HEK293 (cell line): ENCODE data around the gene RNF182.

Source experiments
- CTCF ChIA-PET: fragments of 350-600 bp; formaldehyde crosslinking; extraction: SDS; loops from one replicate; lab custom pipeline; 2021; ENCODE audit warnings: antibody characterized with exemption; lab: Yijun Ruan, JAX
- POLR2A ChIA-PET: fragments of 300-600 bp; formaldehyde crosslinking; extraction: SDS; loops from one replicate; lab custom pipeline; 2020; ENCODE audit warnings: antibody characterized with exemption, inconsistent platforms; lab: Yijun Ruan, JAX
- H3K27ac ChIP-seq: fragments of 200-500 bp; sonication (Bioruptor generic); 2 replicates; pipeline ENCODE4 v1.5.1; 2014; ENCODE audit warnings: low read depth, low read length, control low read depth, inconsistent platforms; ENCODE audit errors: extremely low read depth
- H3K36me3 ChIP-seq, 2 experiments: fragments of 200-500 bp in 1 of 2; sonication (Bioruptor generic) in 1 of 2; 1 replicate in 1 of 2; 2 replicates in 1 of 2; pipeline ENCODE4 v1.5.1; 2014 to 2017; ENCODE audit warnings: inconsistent platforms in 2 of 2, low read length in 2 of 2; ENCODE audit not compliant: control insufficient read depth in 2 of 2, insufficient read depth in 1 of 2
- H3K4me1 ChIP-seq: fragments of 200-500 bp; sonication (Bioruptor generic); 2 replicates; pipeline ENCODE4 v1.5.1; 2014; ENCODE audit warnings: mild to moderate bottlenecking, low read length, inconsistent platforms; ENCODE audit not compliant: control insufficient read depth, insufficient read depth
- H3K4me3 ChIP-seq: 2 replicates; pipeline ENCODE4 v1.5.1; 2011; ENCODE audit warnings: low read depth, mild to moderate bottlenecking, control low read depth, low read length, moderate library complexity
- H3K9me3 ChIP-seq: fragments of 200-500 bp; sonication (Bioruptor generic); 2 replicates; pipeline ENCODE4 v1.5.1; 2014; ENCODE audit warnings: low read depth, low read length, inconsistent platforms; ENCODE audit not compliant: control insufficient read depth, insufficient read depth
- KLF1 ChIP-seq: fragments of 450-650 bp; formaldehyde crosslinking; IDR thresholded peaks from 2 replicates; pipeline ENCODE4 v1.5.1; 2016; ENCODE audit warnings: missing biosample characterization, missing genetic modification characterization
- KLF7 ChIP-seq: fragments of 450-650 bp; formaldehyde crosslinking; IDR thresholded peaks from 2 replicates; pipeline ENCODE4 v1.5.1; 2016; ENCODE audit warnings: missing biosample characterization, missing genetic modification characterization, borderline replicate concordance
- SCRT2 ChIP-seq: fragments of 450-650 bp; formaldehyde crosslinking; IDR thresholded peaks from 2 replicates; pipeline ENCODE4 v1.5.1; 2016; ENCODE audit warnings: missing biosample characterization, missing genetic modification characterization
- TRIM28 ChIP-seq: IDR thresholded peaks from 2 replicates; pipeline ENCODE4 v1.6.1; 2011; ENCODE audit warnings: low read length, control low read depth, borderline replicate concordance
- YY1 ChIP-seq: fragments of 450-650 bp; formaldehyde crosslinking; IDR thresholded peaks from 2 replicates; pipeline ENCODE4 v1.5.1; 2018; ENCODE audit warnings: missing biosample characterization, missing genetic modification characterization
- ZFP37 ChIP-seq: fragments of 450-650 bp; formaldehyde crosslinking; IDR thresholded peaks from 2 replicates; pipeline ENCODE4 v1.5.1; 2016; ENCODE audit warnings: missing biosample characterization, missing genetic modification characterization
- ZNF211 ChIP-seq: fragments of 450-650 bp; formaldehyde crosslinking; IDR thresholded peaks from 2 replicates; pipeline ENCODE4 v1.5.1; 2016; ENCODE audit warnings: low read depth, missing biosample characterization, missing genetic modification characterization
- ZNF423 ChIP-seq: fragments of 450-650 bp; formaldehyde crosslinking; IDR thresholded peaks from 2 replicates; pipeline ENCODE4 v1.5.1; 2016; ENCODE audit warnings: missing biosample characterization, missing genetic modification characterization
- ZNF48 ChIP-seq: fragments of 450-650 bp; formaldehyde crosslinking; IDR thresholded peaks from 2 replicates; pipeline ENCODE4 v1.5.1; 2016; ENCODE audit warnings: missing biosample characterization, missing genetic modification characterization
- ZNF530 ChIP-seq: fragments of 450-650 bp; formaldehyde crosslinking; IDR thresholded peaks from 2 replicates; pipeline ENCODE4 v1.5.1; 2016; ENCODE audit warnings: low read depth, missing biosample characterization, missing genetic modification characterization
- ZNF626 ChIP-seq: fragments of 450-650 bp; sonication (Bioruptor Pico); formaldehyde crosslinking; IDR thresholded peaks from 2 replicates; pipeline ENCODE4 v1.5.1; 2018; ENCODE audit warnings: missing biosample characterization, missing genetic modification characterization, inconsistent platforms
- ZNF843 ChIP-seq: fragments of 450-650 bp; formaldehyde crosslinking; IDR thresholded peaks from 2 replicates; pipeline ENCODE4 v1.5.1; 2016; ENCODE audit warnings: missing biosample characterization, missing genetic modification characterization
- ZXDB ChIP-seq: fragments of 450-650 bp; formaldehyde crosslinking; IDR thresholded peaks from 2 replicates; pipeline ENCODE4 v1.5.1; 2016; ENCODE audit warnings: missing biosample characterization, missing genetic modification characterization
- TF ChIP-seq, protein P1 (sequence below): fragments of 450-650 bp; formaldehyde crosslinking; IDR thresholded peaks from 2 replicates; pipeline ENCODE4 v1.5.1; 2016; ENCODE audit warnings: missing biosample characterization, missing genetic modification characterization, low read depth
- TF ChIP-seq, protein P2 (sequence below): fragments of 450-650 bp; IDR thresholded peaks from 2 replicates; pipeline ENCODE4 v1.5.1; 2018; ENCODE audit warnings: missing biosample characterization, mild to moderate bottlenecking, missing genetic modification characterization
- TF ChIP-seq, protein P3 (sequence below): fragments of 450-650 bp; formaldehyde crosslinking; IDR thresholded peaks from 2 replicates; pipeline ENCODE4 v1.5.1; 2016; ENCODE audit warnings: missing biosample characterization, missing genetic modification characterization, low read depth
- TF ChIP-seq, protein P4 (sequence below): IDR thresholded peaks from 2 replicates; pipeline ENCODE4 v1.6.1; 2011; ENCODE audit warnings: mild to moderate bottlenecking, low read depth, low read length, borderline replicate concordance

The RNF182 gene

DNA sequence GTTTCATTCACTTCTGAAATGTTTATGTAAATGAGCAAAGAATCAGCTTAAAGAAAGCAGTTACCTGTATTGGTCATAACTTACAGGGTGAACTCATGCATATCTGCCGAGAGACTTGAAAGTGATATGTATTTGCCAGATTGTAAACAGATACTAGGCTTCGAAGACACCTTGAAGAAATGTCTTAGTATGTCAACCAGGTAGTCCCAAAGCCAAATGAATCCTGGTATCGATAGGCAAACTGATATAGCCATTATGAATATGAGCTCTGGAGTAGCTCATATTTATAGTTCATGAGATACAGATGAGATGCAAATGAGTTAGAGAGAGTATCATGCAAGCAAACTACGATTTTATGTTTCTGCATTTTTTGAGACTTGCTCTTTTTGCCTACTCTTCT lies 55.8 kb downstream of the RNF182 start:
- Histone ChIP-seq H3K27ac (no peak overlapping the region), H3K4me1 (no peaks in the 10 kb centered on the region), H3K9me3 (no peaks in the 10 kb centered on the region), H3K4me3 (no peak overlapping the region), H3K36me3 (peaks cover 0 to 12% of the 10 kb centered on the region in 2 experiments; a peak in 1 of 3 replicates)
- TF ChIP-seq, protein P1, sequence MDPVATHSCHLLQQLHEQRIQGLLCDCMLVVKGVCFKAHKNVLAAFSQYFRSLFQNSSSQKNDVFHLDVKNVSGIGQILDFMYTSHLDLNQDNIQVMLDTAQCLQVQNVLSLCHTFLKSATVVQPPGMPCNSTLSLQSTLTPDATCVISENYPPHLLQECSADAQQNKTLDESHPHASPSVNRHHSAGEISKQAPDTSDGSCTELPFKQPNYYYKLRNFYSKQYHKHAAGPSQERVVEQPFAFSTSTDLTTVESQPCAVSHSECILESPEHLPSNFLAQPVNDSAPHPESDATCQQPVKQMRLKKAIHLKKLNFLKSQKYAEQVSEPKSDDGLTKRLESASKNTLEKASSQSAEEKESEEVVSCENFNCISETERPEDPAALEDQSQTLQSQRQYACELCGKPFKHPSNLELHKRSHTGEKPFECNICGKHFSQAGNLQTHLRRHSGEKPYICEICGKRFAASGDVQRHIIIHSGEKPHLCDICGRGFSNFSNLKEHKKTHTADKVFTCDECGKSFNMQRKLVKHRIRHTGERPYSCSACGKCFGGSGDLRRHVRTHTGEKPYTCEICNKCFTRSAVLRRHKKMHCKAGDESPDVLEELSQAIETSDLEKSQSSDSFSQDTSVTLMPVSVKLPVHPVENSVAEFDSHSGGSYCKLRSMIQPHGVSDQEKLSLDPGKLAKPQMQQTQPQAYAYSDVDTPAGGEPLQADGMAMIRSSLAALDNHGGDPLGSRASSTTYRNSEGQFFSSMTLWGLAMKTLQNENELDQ (tag by site-specific recombination) = no peak
- TF ChIP-seq ZNF423 = no peak
- TF ChIP-seq, protein P2, sequence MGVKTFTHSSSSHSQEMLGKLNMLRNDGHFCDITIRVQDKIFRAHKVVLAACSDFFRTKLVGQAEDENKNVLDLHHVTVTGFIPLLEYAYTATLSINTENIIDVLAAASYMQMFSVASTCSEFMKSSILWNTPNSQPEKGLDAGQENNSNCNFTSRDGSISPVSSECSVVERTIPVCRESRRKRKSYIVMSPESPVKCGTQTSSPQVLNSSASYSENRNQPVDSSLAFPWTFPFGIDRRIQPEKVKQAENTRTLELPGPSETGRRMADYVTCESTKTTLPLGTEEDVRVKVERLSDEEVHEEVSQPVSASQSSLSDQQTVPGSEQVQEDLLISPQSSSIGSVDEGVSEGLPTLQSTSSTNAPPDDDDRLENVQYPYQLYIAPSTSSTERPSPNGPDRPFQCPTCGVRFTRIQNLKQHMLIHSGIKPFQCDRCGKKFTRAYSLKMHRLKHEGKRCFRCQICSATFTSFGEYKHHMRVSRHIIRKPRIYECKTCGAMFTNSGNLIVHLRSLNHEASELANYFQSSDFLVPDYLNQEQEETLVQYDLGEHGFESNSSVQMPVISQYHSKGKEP (tag by site-specific recombination) = no peak
- no peak for TF ChIP-seq SCRT2
- TF ChIP-seq, protein P3, sequence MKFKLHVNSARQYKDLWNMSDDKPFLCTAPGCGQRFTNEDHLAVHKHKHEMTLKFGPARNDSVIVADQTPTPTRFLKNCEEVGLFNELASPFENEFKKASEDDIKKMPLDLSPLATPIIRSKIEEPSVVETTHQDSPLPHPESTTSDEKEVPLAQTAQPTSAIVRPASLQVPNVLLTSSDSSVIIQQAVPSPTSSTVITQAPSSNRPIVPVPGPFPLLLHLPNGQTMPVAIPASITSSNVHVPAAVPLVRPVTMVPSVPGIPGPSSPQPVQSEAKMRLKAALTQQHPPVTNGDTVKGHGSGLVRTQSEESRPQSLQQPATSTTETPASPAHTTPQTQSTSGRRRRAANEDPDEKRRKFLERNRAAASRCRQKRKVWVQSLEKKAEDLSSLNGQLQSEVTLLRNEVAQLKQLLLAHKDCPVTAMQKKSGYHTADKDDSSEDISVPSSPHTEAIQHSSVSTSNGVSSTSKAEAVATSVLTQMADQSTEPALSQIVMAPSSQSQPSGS = no peak
- TF ChIP-seq, protein P4, sequence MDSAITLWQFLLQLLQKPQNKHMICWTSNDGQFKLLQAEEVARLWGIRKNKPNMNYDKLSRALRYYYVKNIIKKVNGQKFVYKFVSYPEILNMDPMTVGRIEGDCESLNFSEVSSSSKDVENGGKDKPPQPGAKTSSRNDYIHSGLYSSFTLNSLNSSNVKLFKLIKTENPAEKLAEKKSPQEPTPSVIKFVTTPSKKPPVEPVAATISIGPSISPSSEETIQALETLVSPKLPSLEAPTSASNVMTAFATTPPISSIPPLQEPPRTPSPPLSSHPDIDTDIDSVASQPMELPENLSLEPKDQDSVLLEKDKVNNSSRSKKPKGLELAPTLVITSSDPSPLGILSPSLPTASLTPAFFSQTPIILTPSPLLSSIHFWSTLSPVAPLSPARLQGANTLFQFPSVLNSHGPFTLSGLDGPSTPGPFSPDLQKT = no peak
- no peak for TF ChIP-seq KLF1 (tag by site-specific recombination)
- no peak for TF ChIP-seq ZXDB
- TF ChIP-seq ZNF211 (tag by site-specific recombination) = no peak
- TF ChIP-seq ZNF843 (tag by site-specific recombination) = no peak
- TF ChIP-seq ZNF530 (tag by site-specific recombination) = no peak
- ChIA-PET POLR2A (no interaction called here), CTCF (interaction anchor here (0.8 kb wide), 1 partner anchor 67 kb away, joined by 4 read pairs; no protein-coding TSS in a partner anchor)

DNA sequence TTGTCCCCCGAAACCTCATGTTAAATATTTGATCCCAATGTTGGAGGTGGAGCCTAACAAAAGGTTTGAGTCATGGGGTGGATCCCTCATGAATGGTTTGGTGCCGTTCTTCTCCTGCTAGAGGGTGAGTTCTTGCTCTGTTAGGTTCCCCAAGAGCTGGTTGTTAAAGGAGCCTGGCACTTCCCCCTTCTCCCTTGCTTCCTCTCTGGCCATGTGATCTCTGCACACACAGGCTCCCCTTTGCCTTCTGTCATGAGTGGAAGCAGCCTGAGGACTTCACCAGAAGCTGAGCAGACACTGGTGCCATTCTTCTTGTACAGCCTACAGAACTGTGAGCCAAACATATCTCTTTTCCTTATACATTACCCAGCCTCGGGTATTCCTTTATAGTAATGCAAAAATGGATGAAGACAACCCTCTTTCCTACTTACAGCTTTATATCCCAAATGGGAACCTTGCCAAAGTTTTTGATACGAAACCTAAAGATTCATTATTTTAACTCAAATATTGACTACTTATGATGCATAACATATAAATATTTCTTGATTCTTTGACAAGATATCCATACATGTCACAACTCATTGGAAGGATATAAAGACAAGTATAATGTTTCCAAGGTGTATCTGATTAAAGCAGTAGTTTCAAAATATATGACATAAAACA lies 61.0 kb downstream of the RNF182 start:
- H3K27ac ChIP-seq = no peak overlapping the region
- CTCF ChIA-PET = no interaction called here
- no peaks in the 10 kb centered on the region for H3K4me1 ChIP-seq
- no peak for TF ChIP-seq ZNF48 (tag by site-specific recombination)
- TF ChIP-seq YY1 = no peak
- TF ChIP-seq KLF7 (tag by site-specific recombination) = no peak
- no peak for TF ChIP-seq ZNF626 (tag by site-specific recombination)
- no peak for TF ChIP-seq TRIM28
- no peak for TF ChIP-seq ZFP37
- H3K9me3 ChIP-seq = no peaks in the 10 kb centered on the region
- no peaks in the 10 kb centered on the region for H3K36me3 ChIP-seq
- no peak overlapping the region for H3K4me3 ChIP-seq
- POLR2A ChIA-PET = no interaction called here
